B cell (primary cell): ENCODE results near the gene WNK2.
"Not testable (repeated sequence)": the region's sequence is repeated elsewhere in the genome, so short reads cannot be mapped to it uniquely, and the experiment has no call there.

Experiments
- CTCF ChIP-seq: fragments of 200-600 bp; IDR thresholded peaks from one replicate; pipeline ENCODE4 v1.8.0; 2022; ENCODE audit warnings: antibody characterized with exemption, mild to moderate bottlenecking
- EZH2 ChIP-seq: IDR thresholded peaks from 2 replicates; pipeline ENCODE4 v1.6.1; 2012; ENCODE audit warnings: borderline replicate concordance, low read depth, mild to moderate bottlenecking, moderate library complexity, low read length; ENCODE audit not compliant: insufficient read depth, poor library complexity, severe bottlenecking

- TF ChIP-seq CTCF, EZH2: not testable (repeated sequence)
Measured at GRCh38 chr9:93347371-93347975, 163.5 kb downstream of the WNK2 start.
